GM11168 (cell line): Measurements from ENCODE around the gene SCGB1A1.
"Not testable (repeated sequence)": the region's sequence is repeated elsewhere in the genome, so short reads cannot be mapped to it uniquely, and the experiment has no call there.

ENCODE experiments used
- in situ Hi-C: fragments of 300-500 bp; cut with MboI; formaldehyde crosslinking; loops from one replicate; pipeline ENCODE4 v1.12.0; 2022; ENCODE audit warnings: low sequenced_read_pairs; ENCODE audit not compliant: unreplicated experiment

SCGB1A1 gene

GRCh38 chr11:62418733-62419132, at the start of gene SCGB1A1:
TSS of gene SCGB1A1 (plus strand) at chr11:62419033. CDS start at chr11:62419096, 63 bp downstream.
- in situ Hi-C loops, result no loop called here

GRCh38 chr11:62370743-62371440, 47.9 kb upstream of the SCGB1A1 start:
- in situ Hi-C loops, result no loop called here

- in situ Hi-C loops, result no loop called here
These were observed 46.0 kb upstream of the SCGB1A1 start for GRCh38 chr11:62372871-62373270.

GRCh38 chr11:62373464-62374119, 45.2 kb upstream of the SCGB1A1 start:
- in situ Hi-C loops, result no loop called here

- in situ Hi-C loops, result no loop called here
These were observed 44.0 kb upstream of the SCGB1A1 start for GRCh38 chr11:62374801-62375200.

GRCh38 chr11:62378459-62379063, 40.3 kb upstream of the SCGB1A1 start:
- in situ Hi-C loops, result not testable (repeated sequence)

- in situ Hi-C loops, result not testable (repeated sequence)
These were observed 39.2 kb upstream of the SCGB1A1 start for GRCh38 chr11:62379586-62379985.

GRCh38 chr11:62380821-62381245, 38.0 kb upstream of the SCGB1A1 start:
- in situ Hi-C loops, result not testable (repeated sequence)

GRCh38 chr11:62383822-62384221, 35.0 kb upstream of the SCGB1A1 start:
- in situ Hi-C loops, result no loop called here

GRCh38 chr11:62386083-62386482, 32.8 kb upstream of the SCGB1A1 start:
- in situ Hi-C loops, result not testable (repeated sequence)

GRCh38 chr11:62387381-62387780, 31.5 kb upstream of the SCGB1A1 start:
- in situ Hi-C loops, result no loop called here

GRCh38 chr11:62388999-62389398, 29.8 kb upstream of the SCGB1A1 start:
- in situ Hi-C loops, result no loop called here

GRCh38 chr11:62390237-62390636, 28.6 kb upstream of the SCGB1A1 start:
- in situ Hi-C loops, result no loop called here

- in situ Hi-C loops, result no loop called here
These were observed 28.1 kb upstream of the SCGB1A1 start for GRCh38 chr11:62390722-62391121.

GRCh38 chr11:62391642-62392425, 27.0 kb upstream of the SCGB1A1 start:
- in situ Hi-C loops, result no loop called here

GRCh38 chr11:62392506-62392905, 26.3 kb upstream of the SCGB1A1 start:
- in situ Hi-C loops, result no loop called here

GRCh38 chr11:62393061-62393611, 25.7 kb upstream of the SCGB1A1 start:
- in situ Hi-C loops, result no loop called here

GRCh38 chr11:62393735-62394134, 25.1 kb upstream of the SCGB1A1 start:
- in situ Hi-C loops, result no loop called here

- in situ Hi-C loops, result no loop called here
These were observed 23.9 kb upstream of the SCGB1A1 start for GRCh38 chr11:62394825-62395538.
